Activated B cell treated with CpG ODN at 0.5 μM for 24 hours (primary cell): ENCODE measurements around the gene ZNF709. TPM values are rescaled to one million over a fixed set of nuclear protein-coding genes. Genes with fewer than 3 reads are reported as not detected.
A peak's percentile ranks its signal among the peaks of the same experiment; 100 is the strongest.
"Not testable (repeated sequence)": the region's sequence is repeated elsewhere in the genome, so short reads cannot be mapped to it uniquely, and the experiment has no call there.

Experiments used
- ATAC-seq: fragments of 200-7000 bp; cut with Tn5 transposase; one replicate; pipeline ENCODE4 v1.10.0; 2021; ENCODE audit warnings: low read depth, mild to moderate bottlenecking, moderate library complexity
- CTCF ChIA-PET: fragments of 350-600 bp; sonication (Branson Sonifier 250); formaldehyde crosslinking; loops from one replicate; lab custom pipeline; 2021; ENCODE audit warnings: antibody characterized with exemption; lab: Charles Lee
- POLR2A ChIA-PET: fragments of 350-600 bp; sonication (Branson Sonifier 250); formaldehyde crosslinking; loops from one replicate; lab custom pipeline; 2021; ENCODE audit warnings: antibody characterized with exemption; lab: Charles Lee
- DNase-seq: peaks from one replicate; pipeline ENCODE4 v3.0.0; 2022
- H3K27ac Mint-ChIP-seq: one replicate; pipeline ENCODE4 v1.8.0; 2020; ENCODE audit warnings: mixed read lengths
- H3K27me3 Mint-ChIP-seq: one replicate; pipeline ENCODE4 v1.8.0; 2021; ENCODE audit warnings: mixed read lengths
- H3K36me3 Mint-ChIP-seq: one replicate; pipeline ENCODE4 v1.8.0; 2021; ENCODE audit warnings: low read depth, mixed read lengths
- H3K4me1 Mint-ChIP-seq: one replicate; pipeline ENCODE4 v1.8.0; 2021; ENCODE audit warnings: mixed read lengths
- H3K4me3 Mint-ChIP-seq: one replicate; pipeline ENCODE4 v1.8.0; 2020; ENCODE audit warnings: mild to moderate bottlenecking, mixed read lengths
- H3K9me3 Mint-ChIP-seq: one replicate; pipeline ENCODE4 v1.8.0; 2020; ENCODE audit warnings: mixed read lengths
- CTCF ChIP-seq: fragments of 200-600 bp; IDR thresholded peaks from one replicate; pipeline ENCODE4 v1.8.0; 2022; ENCODE audit warnings: antibody characterized with exemption, mild to moderate bottlenecking
- intact Hi-C: fragments of 100-400 bp; cut with micrococcal nuclease; formaldehyde crosslinking; loops from one replicate; pipeline ENCODE4 v1.15.1; 2024
- total RNA-seq: library from RNA; stranded (reverse); gene quantifications from 2 replicates; pipeline ENCODE4 v1.2.3, GENCODE V29; 2022

The ZNF709 gene
- total RNA-seq, 1 donor from 2014 or later: 6.4 TPM

GRCh38 chr19:12481781-12482508 lies 2.7 kb downstream of the ZNF709 start:
- DNase-seq (no peak), ATAC-seq (no peak)
- POLR2A ChIA-PET: interaction anchor here (1.1 to 4.1 kb wide), 3 partner anchors 9 to 41 kb away, joined by 4 to 37 read pairs (median 14); partner anchors contain the start of gene ZNF443
- H3K4me1 Mint-ChIP-seq: peaks cover 45% of the 10 kb centered on the region
- no peaks in the 10 kb centered on the region for H3K27me3 Mint-ChIP-seq
- no peaks in the 10 kb centered on the region for H3K9me3 Mint-ChIP-seq
- H3K27ac Mint-ChIP-seq: peak overlapping the region; percentile 83
- intact Hi-C loops: loop anchor here (10.0 kb wide), 1 partner anchor 187 kb away; the partner anchor contains the start of gene ZNF44
- H3K4me3 Mint-ChIP-seq: peak overlapping the region; percentile 58
- H3K36me3 Mint-ChIP-seq: peaks cover 7% of the 10 kb centered on the region
- no peak for TF ChIP-seq CTCF
- CTCF ChIA-PET: interaction anchor here (1.0 kb wide), 1 partner anchor 13 kb away, joined by 3 read pairs; no protein-coding TSS in a partner anchor

GRCh38 chr19:12478234-12478941 lies 6.2 kb downstream of the ZNF709 start:
- POLR2A ChIA-PET: no interaction called here
- H3K9me3 Mint-ChIP-seq: no peaks in the 10 kb centered on the region
- H3K4me1 Mint-ChIP-seq: peaks cover 30% of the 10 kb centered on the region
- TF ChIP-seq CTCF: no peak
- no peak overlapping the region for H3K27ac Mint-ChIP-seq
- no peak overlapping the region for H3K4me3 Mint-ChIP-seq
- H3K36me3 Mint-ChIP-seq: peaks cover 2% of the 10 kb centered on the region
- H3K27me3 Mint-ChIP-seq: no peaks in the 10 kb centered on the region
- ATAC-seq (no peak), DNase-seq (no peak)
- CTCF ChIA-PET: no interaction called here
- intact Hi-C loops: no loop called here

GRCh38 chr19:12467651-12468050 lies 17.0 kb downstream of the ZNF709 start:
- intact Hi-C loops: not testable (repeated sequence)

GRCh38 chr19:12465211-12465610 lies 19.4 kb downstream of the ZNF709 start:
- no peaks in the 10 kb centered on the region for H3K4me1 Mint-ChIP-seq
- H3K4me3 Mint-ChIP-seq: no peak overlapping the region
- no peak for ATAC-seq
- ChIA-PET CTCF (no interaction called here), POLR2A (no interaction called here)
- H3K27ac Mint-ChIP-seq: no peak overlapping the region
- DNase-seq: no peak
- TF ChIP-seq CTCF: no peak
- peaks cover 33% of the 10 kb centered on the region for H3K9me3 Mint-ChIP-seq
- intact Hi-C loops: no loop called here
- no peaks in the 10 kb centered on the region for H3K27me3 Mint-ChIP-seq
- H3K36me3 Mint-ChIP-seq: peaks cover 59% of the 10 kb centered on the region

More at GRCh38 chr19:12467651-12468050, 17.0 kb downstream of the ZNF709 start:
- ATAC-seq, H3K27ac Mint-ChIP-seq, H3K4me1 Mint-ChIP-seq, CTCF ChIA-PET, H3K27me3 Mint-ChIP-seq, DNase-seq, POLR2A ChIA-PET, H3K4me3 Mint-ChIP-seq: not testable (repeated sequence)
- Mint-ChIP-seq H3K36me3 (peaks cover 47% of the 10 kb centered on the region), H3K9me3 (peaks cover 27% of the 10 kb centered on the region)

GRCh38 chr19:12464769-12465168 lies 19.8 kb downstream of the ZNF709 start:
- Mint-ChIP-seq H3K36me3 (peaks cover 56% of the 10 kb centered on the region), H3K4me3 (no peak overlapping the region), H3K27ac (no peak overlapping the region), H3K4me1 (no peaks in the 10 kb centered on the region), H3K27me3 (no peaks in the 10 kb centered on the region), H3K9me3 (peaks cover 31% of the 10 kb centered on the region)
- no peak for TF ChIP-seq CTCF
- ATAC-seq (no peak), DNase-seq (no peak)
- intact Hi-C loops: no loop called here
- CTCF ChIA-PET: no interaction called here
- POLR2A ChIA-PET: no interaction called here

GRCh38 chr19:12464139-12464538 lies 20.5 kb downstream of the ZNF709 start:
- POLR2A ChIA-PET, CTCF ChIA-PET, intact Hi-C loops, H3K4me3 Mint-ChIP-seq, H3K27me3 Mint-ChIP-seq, DNase-seq, H3K4me1 Mint-ChIP-seq, H3K27ac Mint-ChIP-seq, ATAC-seq: not testable (repeated sequence)
- Mint-ChIP-seq H3K9me3 (peaks cover 32% of the 10 kb centered on the region), H3K36me3 (peaks cover 60% of the 10 kb centered on the region)
